Brain microvascular endothelial cell (primary cell): ENCODE measurements around the gene SLC25A33.
"Not testable (repeated sequence)": the region's sequence is repeated elsewhere in the genome, so short reads cannot be mapped to it uniquely, and the experiment has no call there.

Experiments
- DNase-seq: peaks from one replicate; pipeline ENCODE4 v3.0.0-alpha.2; 2020
- H3K27ac ChIP-seq: fragments of 250-450 bp; sonication (Bioruptor Pico); 2 replicates; pipeline ENCODE4 v1.5.1; 2020; ENCODE audit warnings: mild to moderate bottlenecking, moderate library complexity
- H3K27me3 ChIP-seq: fragments of 250-450 bp; sonication (Bioruptor Pico); replicated peaks from 2 replicates; pipeline ENCODE4 v1.5.1; 2020; ENCODE audit warnings: mild to moderate bottlenecking
- H3K36me3 ChIP-seq: fragments of 250-450 bp; sonication (Bioruptor Pico); replicated peaks from 2 replicates; pipeline ENCODE4 v1.5.1; 2020; ENCODE audit warnings: mild to moderate bottlenecking
- H3K4me3 ChIP-seq: 2 replicates; pipeline ENCODE4 v1.5.1; 2011; ENCODE audit warnings: low read depth, mild to moderate bottlenecking, control low read depth, low read length, moderate library complexity
- in situ Hi-C: cut with HindIII; loops from 2 replicates; pipeline ENCODE4 v1.10.0; 2017; ENCODE audit warnings: low sequenced_read_pairs, low pct_ligation_motif_present
- TF ChIP-seq, protein P1 (sequence below): IDR thresholded peaks from 2 replicates; pipeline ENCODE4 v1.5.1; 2011; ENCODE audit warnings: low read depth, mild to moderate bottlenecking, moderate library complexity, low read length, control low read depth, inconsistent platforms; ENCODE audit errors: missing control alignments

Gene SLC25A33

DNA sequence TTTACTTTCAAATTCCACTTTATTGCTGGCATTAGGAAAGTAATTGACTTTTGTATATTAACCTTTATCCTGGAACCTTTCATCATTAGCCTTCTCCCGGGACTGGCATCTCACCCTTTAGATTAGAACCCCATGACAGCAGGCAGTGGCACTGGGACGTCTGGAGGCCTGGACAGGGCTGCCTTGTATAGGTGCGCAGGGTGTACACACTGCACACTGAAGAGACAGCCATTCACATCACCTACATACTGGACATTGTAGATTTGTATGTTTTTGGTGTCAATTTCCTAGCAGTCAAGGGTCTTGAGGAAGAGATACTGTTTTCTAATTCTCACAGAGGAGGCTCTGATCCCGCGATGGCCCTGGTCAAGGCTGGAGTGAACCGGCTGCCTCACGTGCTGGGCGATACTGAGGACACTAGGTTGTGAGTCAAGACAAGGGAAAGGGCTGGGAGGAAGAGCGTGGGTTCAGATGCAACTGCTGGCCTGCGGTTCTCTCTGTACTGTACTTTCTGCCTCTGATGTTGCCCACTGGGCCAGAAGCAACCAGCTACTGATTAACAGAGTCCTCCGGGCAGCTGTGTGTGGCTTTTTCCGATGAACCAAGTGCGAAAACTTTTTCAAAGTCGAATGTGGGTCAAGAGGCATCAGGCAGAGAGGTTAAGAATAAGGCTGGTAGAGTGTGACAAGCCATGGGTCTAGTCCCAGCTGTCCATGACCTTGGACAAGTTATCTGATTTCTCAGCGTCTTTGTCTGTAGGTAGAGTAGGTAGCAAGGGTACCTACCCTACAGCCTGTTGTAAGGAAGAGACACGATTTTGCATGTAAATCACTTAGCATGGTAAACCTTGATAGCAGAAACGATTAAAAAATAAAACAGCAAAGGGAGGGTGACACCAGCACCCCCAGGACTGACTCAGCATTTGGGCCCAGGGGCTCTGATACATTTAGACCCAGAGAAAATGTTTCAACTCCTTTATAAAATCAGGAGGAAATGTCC lies 38.2 kb upstream of the SLC25A33 start:
- DNase-seq, result no peak
- Histone ChIP-seq H3K36me3 (no peaks in the 10 kb centered on the region), H3K27me3 (no peaks in the 10 kb centered on the region), H3K27ac (no peak overlapping the region), H3K4me3 (no peak overlapping the region)
- TF ChIP-seq, protein P1, sequence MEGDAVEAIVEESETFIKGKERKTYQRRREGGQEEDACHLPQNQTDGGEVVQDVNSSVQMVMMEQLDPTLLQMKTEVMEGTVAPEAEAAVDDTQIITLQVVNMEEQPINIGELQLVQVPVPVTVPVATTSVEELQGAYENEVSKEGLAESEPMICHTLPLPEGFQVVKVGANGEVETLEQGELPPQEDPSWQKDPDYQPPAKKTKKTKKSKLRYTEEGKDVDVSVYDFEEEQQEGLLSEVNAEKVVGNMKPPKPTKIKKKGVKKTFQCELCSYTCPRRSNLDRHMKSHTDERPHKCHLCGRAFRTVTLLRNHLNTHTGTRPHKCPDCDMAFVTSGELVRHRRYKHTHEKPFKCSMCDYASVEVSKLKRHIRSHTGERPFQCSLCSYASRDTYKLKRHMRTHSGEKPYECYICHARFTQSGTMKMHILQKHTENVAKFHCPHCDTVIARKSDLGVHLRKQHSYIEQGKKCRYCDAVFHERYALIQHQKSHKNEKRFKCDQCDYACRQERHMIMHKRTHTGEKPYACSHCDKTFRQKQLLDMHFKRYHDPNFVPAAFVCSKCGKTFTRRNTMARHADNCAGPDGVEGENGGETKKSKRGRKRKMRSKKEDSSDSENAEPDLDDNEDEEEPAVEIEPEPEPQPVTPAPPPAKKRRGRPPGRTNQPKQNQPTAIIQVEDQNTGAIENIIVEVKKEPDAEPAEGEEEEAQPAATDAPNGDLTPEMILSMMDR, result no peak
- in situ Hi-C loops, result no loop called here

DNA sequence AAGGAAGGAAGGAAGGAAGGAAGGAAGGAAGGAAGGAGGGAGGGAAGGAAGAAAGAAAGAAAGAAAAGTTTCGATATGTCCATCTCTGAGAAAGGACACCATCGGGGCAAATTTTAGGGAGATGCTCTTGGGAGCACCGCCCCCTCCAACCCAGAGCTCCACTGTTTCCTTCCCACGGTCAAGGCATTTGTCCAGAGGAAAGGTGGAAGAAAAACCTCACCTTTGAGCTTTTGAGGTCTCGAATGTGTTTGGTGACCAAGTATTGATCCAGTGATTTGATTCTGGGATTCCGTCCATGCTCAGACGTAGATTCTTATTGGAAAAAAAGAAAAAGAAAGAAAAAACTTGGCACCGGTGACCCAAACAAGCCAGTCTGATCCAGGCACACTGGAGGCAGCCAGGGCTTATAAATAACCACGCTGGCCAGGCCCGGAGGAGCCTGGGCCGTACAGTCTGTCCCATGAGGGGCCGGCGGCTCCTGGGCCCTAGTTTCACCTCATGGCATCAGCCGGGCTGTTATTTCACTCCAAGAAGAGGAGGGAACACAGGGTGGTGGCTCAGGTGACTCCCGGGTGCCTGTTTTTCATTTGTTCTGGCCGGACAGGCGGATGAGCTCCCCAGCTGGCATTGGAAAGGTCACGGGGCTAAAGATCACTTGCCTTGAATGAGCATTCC lies 36.1 kb upstream of the SLC25A33 start:
- H3K27ac ChIP-seq, result no peak overlapping the region
- H3K27me3 ChIP-seq, result no peaks in the 10 kb centered on the region
- in situ Hi-C loops, result no loop called here
- H3K4me3 ChIP-seq, result no peak overlapping the region
- TF ChIP-seq, protein P1, result no peak
- DNase-seq, result no peak
- no peaks in the 10 kb centered on the region for H3K36me3 ChIP-seq

DNA sequence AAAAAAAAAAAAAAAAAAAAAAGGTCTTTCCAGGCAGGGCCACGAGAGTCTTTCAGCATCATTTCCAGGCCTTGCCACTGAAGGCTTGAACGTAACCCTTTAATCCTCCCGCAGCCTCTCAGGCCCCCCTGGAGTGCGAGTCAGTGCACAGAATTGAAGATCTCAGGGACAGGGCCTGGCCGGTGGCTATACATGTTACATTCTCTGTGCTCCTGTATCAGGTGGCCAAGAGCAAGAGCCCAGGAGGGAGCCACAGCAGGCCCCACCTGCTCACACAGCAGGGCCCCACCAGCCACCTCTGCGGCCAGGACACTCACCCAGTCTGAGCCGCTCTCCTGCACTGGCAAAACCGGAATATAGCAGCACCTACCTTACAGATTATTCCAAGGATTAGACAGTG lies 34.1 kb upstream of the SLC25A33 start:
- TF ChIP-seq, protein P1, result no peak
- no peak overlapping the region for H3K27ac ChIP-seq
- DNase-seq, result no peak
- no peak overlapping the region for H3K4me3 ChIP-seq
- in situ Hi-C loops, result no loop called here
- H3K36me3 ChIP-seq, result no peaks in the 10 kb centered on the region
- H3K27me3 ChIP-seq, result no peaks in the 10 kb centered on the region

DNA sequence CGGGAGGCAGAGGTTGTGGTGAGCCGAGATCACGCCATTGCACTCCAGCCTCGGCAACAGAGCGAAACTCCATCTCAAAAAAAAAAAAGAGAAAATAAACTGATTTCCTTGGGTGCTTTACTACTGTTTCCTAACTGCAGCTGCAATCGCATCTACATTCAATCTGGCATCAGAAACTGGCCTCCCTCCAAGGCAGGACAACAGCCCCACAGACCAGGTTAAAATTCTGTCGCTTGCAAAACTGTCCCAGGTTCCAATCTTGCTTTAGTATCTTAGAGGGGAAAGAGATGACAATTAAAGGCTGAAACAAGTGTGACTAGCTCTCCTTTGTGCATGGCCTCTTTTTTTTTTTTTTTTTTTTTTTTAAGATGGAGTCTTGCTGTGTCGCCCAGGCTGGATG lies 32.4 kb upstream of the SLC25A33 start:
- in situ Hi-C loops, result no loop called here
- no peak for DNase-seq
- Histone ChIP-seq H3K27ac (no peak overlapping the region), H3K4me3 (no peak overlapping the region), H3K27me3 (no peaks in the 10 kb centered on the region), H3K36me3 (no peaks in the 10 kb centered on the region)
- TF ChIP-seq, protein P1, result no peak

DNA sequence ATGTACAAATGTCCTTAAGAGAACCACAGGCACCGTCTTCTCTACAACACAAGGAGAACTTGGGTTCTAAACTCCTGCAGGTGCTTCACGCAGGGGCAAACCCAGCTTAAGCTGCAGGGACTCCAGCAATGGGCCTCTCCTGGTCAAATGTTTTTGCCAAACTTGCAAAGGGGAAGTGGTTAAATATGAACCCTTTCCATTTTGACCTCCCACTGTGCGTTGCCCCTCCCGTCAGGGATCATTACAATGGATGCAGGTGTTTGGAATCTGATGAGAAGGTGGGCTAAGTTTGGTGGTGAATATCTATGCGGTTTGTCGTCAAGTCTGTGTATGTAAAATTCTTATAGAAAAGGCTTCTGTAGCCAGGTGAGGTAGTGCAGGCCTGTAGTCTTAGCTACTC lies 29.1 kb upstream of the SLC25A33 start:
- Histone ChIP-seq H3K27me3 (no peaks in the 10 kb centered on the region), H3K27ac (no peak overlapping the region), H3K36me3 (no peaks in the 10 kb centered on the region), H3K4me3 (no peak overlapping the region)
- TF ChIP-seq, protein P1, result no peak
- in situ Hi-C loops, result no loop called here
- DNase-seq, result no peak

DNA sequence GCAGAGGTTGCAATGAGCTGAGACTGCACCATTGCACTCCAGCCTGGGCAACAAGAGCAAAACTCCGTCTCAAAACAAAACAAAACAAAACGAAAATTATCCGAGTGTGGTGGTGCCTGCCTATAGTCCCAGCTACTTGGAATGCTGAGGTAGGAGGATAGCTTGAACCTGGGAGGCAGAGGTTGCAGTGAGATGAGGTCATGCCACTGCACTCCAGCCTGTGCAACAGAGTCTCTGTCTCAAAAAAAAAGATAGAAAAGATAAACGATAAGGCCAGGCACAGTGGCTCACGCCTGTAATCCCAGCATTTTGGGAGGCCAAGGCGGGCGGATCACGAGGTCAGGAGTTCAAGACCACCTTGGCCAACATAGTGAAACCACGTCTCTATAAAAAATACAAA lies 23.7 kb upstream of the SLC25A33 start:
- H3K27me3 ChIP-seq, H3K27ac ChIP-seq, DNase-seq, H3K36me3 ChIP-seq, in situ Hi-C loops, H3K4me3 ChIP-seq: not testable (repeated sequence)
